ENCODE measurements around the gene AKAP5. TPM values are rescaled to one million over a fixed set of nuclear protein-coding genes. Genes with fewer than 3 reads are reported as not detected.

Gene AKAP5
- total and polyA plus RNA-seq, 2 of the 8 experiments (the other 6 are each of a cell fraction or from before 2014, with no cell fraction given): 0.50 to 3.8 TPM

DNA sequence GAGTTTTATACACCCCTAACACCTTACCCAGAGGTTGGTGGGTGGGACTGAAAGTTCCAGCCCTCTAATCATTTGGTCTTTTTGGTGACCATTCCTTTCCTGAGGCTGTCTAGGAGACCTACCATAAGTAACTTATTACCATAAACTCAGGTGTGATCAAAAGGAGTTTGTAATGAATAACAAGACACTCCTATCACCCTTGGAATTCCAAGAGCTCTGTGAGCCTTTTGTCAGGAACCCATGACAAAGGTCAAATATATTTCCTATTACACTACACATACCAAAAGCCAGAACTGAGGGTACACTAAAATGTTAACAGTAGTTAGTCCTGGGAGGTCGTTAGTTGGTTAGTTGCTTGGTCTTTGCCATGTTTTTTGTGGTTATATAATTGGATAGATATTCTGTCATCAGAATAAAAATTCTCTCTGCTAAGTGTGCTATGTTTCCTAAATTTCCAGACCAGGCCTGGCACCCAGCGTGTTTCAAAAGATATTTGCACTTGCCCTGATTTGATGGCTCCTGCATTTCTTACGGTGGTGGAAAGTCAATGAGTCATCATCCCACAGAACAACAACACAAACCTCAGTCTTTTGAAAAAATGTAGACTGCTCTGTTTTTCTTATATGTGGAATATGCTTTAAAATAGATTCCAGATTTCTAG is 27.0 kb upstream of the AKAP5 start (continued):
- TF ChIP-seq ATF2 (IDR thresholded peaks at IDR 0.05; ENCODE audit: low read length): no peak
- TF ChIP-seq SP4 (IDR thresholded peaks at IDR 0.05; ENCODE audit: low read length): no peak
- no peak for TF ChIP-seq NRF1 (IDR thresholded peaks at IDR 0.05; ENCODE audit: low read depth, low read length)
